GM19351 (cell line): ENCODE measurements around the gene DENND2A.
"Not testable (repeated sequence)": the region's sequence is repeated elsewhere in the genome, so short reads cannot be mapped to it uniquely, and the experiment has no call there.

Experiments
- ATAC-seq: cut with Tn5 transposase; IDR thresholded peaks from one replicate; pipeline ENCODE4 v1.9.1; 2021; ENCODE audit warnings: mild to moderate bottlenecking, moderate library complexity; ENCODE audit not compliant: unreplicated experiment

DENND2A gene

DNA sequence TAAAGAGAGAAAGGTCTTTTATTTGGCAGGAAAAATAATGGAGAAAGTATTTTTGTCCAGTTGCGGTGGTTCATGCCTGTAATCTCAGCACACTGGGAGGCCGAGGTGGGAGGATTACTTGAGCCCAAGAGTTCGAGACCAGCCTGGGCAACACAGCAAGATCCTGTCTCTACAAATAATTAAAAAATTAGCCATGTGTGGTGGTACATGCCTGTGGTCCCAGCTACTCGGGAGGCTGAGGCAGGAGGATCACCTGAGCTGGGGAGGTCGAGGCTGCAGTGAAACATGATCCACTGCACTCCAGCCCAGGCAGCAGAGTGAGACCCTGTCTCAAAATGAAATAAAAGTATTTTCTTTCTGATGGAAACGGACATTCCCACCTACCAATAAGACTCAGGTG, 83.5 kb downstream of the DENND2A start:
- no peak for ATAC-seq

DNA sequence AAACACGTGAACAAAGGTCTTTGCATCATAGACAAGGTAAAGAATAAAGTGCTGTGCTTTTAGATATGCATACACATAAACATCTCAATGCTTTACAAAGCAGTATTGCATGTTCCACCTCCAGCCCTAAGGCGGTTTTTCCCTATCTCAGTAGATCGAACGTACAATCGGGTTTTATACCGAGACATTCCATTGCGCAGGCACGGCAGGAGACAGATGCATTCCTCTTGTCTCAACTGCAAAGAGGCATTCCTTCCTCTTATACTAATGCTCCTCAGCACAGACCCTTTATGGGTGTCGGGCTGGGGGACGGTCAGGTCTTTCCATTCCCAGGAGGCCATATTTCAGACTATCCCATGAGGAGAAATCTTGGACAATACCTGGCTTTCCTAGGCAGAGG, 87.4 kb downstream of the DENND2A start:
- not testable (repeated sequence) for ATAC-seq

DNA sequence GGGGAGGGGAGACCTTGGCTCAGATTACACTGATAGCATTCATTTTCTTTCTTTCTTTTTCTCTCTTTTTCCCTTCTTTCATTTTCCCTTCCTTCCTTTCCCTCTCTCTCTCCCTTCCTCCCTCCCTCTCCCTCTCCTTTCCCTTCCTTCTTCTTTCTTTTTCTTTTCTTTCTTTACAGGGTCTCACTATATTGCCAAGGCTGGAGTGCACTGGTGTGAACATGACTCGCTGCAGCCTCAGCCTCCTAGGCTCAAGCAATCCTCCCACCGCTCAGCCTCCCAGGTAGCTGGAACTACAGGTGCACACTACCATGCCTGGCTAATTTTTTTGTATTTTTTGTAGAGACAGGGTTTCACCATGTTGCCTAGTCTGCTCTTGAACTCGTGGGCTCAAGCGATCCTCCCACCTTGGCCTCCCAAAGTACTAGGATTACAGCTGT, 88.4 kb downstream of the DENND2A start:
- ATAC-seq = no peak

DNA sequence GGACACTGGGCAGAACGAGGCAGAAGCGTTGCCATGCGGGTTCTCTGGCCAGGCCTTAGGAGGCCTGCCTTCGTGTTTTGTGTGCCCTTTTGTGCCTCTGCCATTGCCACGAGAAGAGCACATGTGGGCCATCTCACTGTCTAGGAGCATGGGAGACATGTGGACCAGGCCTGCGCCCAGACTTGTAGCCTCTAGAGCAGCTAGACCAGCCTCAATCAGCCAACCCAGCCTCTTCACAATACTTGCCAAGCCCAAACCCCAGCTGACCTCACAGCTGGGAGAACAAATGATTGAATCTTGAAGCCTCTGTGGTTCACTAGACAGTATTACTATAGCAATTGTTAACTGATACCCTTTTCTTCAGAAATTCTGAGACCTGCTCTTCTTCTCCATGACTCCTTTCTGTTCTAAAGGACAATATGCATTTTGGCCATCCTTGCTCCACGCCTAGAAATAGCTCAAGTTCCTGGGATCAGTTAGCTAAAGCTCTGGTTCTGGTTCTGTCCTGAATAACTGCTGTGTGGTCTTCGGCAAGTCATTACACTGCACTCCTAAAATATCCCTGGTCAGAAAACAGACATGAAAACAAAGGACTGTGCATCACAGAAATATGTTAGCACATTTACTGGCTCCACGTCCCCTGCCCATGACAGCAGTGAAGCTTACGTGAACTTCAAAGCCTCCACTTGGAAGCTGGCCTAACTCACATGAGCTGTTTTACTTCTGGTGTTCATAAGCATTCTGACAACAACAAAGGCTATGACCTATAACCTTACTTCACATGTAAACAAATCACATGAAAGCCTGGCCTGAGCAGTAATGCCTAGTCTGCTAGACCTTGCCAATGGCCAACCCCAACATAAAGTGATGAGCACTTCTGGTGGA, 89.0 kb downstream of the DENND2A start:
- ATAC-seq = no peak

DNA sequence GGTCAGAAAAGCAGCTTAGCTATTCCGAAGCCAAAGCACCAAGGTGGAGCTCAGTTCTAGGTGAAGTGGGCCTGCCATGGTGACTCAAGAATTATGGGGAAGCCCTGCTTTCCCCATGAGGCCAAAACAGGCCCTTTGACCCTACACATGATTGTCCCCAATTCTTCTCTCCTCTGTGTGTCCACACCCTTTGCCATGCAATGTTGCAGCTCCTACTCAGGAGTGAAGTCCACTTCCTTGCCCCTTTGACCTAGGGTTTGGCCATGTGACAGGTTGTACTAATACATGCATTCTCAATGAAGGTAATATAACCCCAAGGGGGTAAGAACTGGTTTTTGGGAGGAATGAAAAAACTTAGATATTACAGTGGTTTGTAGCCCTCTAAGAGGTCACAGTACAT, 93.7 kb downstream of the DENND2A start:
- ATAC-seq = no peak

DNA sequence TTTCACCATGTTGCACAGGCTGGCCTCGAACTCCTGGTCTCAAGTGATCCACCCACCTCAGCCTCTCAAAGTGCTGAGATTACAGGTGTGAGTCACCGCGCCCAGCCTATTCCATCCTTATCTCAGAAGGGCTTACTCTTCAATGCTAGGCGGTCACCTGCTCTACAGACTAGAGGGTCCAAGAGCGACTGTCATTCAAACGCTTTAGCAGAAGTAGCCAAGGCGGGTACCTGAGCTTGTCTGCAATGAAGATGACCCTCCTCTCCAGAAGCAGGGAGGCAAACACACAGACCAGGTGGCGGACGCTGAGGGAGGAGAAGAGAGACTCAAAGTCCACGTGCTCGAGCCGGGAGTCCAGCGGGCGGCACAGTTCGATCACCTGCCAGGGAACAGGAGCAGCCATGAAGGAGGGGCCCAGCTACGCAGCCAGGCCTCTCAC, 96.2 kb downstream of the DENND2A start:
- ATAC-seq = no peak

DNA sequence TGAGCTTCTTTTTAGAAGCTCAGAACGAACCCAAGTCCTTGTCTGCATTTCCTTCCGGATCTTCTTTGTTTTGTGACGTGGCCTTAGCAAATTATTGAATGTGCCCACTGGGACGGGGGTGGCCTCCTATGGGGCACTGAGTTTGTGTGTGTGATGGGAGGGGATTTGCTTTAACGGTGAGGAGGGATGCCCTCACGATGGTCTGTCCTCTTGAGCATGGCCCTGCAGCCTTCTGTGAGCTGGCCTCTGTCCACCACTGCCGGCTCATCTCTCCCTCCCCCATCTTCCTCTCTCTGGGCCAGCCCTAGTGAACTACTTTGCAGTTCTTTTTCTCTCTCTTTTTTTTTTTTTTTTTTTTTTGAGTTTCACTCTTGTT, 98.4 kb downstream of the DENND2A start:
- no peak for ATAC-seq

DNA sequence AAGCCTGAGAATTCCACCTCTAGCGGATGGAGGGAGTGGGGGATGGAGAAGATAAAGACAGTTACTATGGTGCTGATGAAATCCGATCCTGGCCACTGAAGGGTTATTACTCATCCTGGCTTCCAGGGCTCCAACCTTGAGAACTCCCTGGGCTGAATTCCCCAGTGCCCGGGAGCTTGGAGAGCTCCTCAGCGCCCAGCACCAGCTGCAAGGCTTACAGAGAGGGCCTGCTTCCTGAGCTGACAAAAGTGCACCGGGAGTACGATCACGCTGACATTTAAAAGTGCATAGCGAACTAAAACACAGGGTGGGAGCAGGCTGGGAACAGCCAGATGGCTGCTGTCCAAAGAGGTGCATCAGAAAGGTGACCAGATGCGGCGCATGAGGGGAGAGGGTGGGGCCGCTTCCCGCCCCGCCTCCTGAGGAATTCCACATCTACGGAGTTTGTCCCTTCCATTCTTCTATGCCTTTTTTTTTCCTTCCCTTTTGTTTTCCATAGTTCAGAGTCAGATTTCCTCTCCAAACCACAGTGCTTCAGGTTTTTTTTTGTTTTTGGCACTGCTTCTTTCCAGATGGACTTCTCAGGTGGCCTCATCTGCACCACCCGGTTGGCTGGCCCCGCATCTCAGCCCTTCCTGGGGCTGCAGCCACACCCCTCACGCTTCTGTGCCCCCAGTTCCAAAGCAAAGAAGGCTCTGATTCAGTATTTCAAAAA, 98.9 kb downstream of the DENND2A start:
- no peak for ATAC-seq

DNA sequence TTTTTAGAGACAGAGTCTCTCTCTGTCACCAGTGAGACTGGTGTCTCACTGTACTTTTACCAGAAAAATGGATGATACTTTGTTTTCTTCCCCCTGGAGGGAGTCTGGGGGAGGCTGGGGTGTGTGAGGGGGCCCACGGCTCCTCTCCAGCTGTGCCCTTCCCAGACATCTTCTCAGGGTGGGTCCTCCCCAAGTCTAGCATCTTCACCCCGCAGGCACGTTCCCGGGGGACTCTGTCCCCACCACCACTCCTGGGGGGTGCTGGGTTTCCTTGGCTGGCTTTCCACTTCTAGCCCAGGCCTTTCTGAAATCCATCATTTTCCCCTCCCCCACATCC, 99.5 kb downstream of the DENND2A start:
- no peak for ATAC-seq

DNA sequence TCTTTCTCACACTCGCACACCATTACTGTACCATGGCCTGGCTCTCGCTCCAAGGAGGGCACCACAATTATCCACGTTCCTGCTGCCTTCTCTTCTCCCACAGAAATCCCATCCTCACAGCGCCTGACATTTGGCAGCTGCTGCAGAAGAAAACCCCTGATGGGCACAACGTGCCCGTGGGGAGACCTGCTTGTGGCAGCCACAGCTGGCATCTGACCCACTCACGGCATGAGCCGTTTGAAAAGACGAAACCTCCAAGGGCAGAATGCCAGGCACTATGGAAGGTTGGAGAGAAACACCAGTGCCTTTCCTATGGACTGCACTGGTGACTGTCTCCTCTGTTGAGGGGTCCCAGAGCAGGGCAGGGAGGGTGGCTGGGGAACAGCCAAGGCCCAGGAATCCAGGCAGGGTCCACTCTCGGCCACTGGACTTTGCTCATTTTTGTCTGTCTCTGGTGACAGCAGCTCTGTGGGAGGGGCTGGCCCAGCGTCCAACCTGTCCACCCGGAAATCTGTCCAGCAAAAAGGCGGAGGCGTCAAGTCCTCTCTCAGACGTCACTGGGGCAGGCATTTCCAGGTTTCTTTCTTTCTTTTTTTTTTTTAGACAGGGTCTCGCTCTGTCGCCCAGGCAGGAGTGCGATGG, 100.4 kb downstream of the DENND2A start:
- no peak for ATAC-seq

DNA sequence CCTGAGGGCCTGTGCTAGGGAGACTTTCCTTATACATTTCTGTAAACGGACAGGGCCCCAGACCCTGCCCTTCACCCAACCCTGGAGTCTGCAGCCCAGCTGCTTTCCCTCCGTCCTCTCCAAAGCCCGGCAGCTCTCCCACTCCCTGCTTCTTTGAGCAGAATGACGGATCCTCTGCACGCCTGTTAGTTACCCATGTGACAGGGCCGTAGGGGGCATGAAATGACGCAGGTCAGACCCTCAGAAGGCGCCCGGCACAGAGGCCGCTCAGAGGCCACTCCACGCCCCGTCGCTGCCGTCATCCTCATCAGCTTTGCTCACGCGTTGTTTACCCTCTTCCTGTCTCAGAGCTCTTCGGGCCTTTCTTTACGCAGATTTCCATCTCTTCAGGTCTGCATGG, 101.2 kb downstream of the DENND2A start:
- no peak for ATAC-seq

DNA sequence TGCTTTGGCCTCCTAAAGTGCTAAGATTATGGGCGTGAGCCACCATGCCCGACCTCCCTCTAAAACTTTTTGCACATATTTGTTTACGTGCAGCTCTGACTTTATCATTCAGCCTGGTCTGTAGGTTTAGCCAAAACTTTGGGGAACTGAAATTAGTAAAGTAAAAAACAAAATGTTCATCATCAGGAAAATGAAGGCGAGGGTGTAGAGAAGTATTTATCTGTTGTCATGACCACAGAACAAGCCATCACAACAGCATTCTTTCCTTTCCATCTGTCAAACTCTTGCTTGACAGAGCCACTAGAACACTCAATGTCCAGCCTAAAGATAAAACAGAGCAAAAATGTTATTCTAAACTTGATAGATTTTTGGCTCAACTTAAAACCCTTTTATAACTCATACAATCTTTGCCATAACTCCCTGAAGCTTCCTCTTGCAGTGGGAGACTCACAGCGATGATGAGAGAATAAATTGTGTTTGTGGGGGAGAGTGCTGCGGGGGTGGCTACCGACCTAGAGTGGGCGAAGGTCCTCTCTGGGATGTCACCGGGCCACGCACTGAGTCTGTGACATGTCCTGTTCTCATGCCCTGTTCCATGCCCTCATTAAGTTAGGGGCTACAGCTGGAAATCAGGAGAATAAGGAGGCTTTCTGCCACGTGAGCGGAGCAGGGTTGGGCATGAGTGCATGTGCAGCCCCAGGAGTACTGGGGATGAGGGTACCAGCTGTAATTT, 102.7 kb downstream of the DENND2A start:
- peak; percentile 84 for ATAC-seq

DNA sequence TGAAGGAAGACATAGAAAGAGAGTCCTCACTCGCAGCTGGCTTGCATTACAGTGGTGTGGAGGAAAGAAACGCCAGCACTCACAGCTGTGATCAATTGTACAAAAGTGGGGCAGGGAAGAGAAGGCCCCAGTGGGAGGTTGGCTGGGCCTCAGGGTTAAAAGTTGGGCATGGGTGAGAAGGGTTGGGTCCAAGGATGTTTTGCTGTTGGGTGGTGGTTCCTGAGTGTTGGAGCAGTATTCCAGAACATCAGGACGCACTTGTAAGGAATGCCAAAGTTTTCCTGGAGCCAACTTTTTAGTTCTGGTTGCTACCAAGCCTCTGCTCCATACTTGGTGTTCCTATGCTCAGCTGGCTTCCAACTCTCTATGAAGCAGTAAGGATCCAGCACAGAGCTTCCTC, 105.9 kb downstream of the DENND2A start:
- ATAC-seq = no peak

DNA sequence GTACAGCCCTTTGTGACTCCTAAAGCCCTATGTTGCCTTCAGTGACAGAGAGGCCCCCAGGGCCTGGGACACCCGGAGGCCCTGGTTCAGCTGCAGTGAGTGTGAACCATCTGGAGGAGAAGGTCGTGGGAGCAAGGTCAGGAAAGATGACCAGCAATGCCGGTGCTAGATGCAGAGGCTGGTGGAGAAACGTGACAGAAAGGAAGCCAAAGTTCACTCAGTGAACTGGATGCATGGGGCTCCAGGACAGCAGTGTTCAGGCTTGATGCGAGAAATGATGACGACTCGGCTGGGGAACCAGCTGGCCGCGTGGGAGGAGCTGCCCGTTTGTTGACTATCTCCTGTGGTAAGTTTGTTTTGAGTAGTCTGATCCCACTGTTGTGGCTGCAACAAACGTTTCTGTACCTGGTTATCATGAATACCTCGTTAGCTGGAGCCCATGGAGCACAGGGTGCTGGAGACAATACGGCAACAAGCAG, 107.2 kb downstream of the DENND2A start:
- no peak for ATAC-seq

DNA sequence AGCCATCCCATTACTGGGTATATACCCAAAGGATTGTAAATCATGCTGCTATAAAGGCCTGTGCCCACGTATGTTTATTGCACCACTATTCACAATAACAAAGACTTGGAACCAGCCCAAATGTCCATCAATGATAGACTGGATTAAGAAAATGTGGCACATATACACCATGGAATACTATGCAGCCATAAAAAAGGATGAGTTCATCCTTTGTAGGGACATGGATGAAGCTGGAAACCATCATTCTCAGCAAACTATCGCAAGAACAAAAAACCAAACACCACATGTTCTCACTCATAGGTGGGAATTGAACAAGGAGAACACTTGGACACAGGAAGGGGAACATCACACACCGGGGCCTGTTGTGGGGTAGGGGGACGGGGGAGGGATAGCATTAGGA, 111.2 kb downstream of the DENND2A start:
- ATAC-seq = not testable (repeated sequence)

DNA sequence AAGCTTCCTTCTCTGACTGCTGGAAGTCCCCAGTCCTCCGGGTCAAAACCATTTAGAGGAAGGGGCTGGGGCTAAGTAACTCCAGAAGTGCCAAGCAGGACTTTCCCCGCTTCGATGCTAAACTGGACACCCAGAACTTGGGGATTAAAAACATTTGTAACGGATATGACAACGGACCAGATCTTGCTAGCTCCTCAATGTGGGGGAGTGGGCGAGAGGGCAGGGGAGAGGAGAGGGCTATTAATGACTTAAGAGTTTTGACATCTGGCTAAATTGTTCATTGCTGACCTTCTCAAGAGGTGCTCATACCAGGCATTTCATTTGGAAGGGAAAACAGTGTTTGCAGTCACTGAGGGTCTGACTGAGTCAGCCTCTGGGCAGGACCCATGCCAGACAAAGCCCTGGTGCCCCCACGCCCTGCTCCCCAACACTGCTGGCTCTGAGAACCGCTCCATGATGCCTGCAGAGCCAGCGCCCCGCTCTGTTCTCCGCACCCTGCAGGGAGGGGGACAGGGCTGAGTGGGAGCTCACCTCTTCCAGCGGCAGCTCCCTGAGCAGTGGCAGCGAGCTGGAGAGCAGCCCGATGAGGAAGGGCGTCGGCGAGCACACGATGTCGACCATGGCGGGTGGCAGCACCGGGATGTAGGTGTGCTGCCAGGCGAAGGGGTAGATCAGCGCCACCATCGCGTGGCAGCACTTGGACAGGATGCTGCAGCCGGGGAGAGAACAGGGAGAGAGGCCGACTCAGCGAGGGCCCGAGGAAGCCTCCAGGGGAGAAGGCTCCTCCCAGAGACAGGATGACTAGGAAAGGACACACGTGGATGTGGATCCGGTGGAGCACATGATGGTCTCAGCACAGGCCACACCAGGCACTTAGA, 113.6 kb downstream of the DENND2A start:
- no peak for ATAC-seq

DNA sequence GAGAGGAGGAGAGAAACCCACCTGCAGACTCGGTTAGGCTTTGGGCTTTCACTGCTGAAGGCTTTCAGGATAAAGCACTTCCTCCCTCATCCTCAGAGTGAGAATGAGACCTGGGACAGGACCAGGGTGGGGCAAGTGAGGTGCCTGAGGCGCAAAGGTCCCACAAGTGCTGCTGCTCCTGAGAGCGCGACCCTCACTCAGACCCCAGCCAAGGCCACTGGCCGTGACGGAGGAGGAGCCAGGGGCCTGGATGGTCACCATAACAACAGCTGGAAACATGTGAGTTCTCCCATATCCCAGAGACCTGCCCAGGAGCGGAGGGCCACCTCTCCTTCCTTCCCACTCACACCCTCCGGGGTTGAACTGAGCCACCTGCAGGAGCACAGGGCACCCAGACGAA, 114.4 kb downstream of the DENND2A start:
- no peak for ATAC-seq

DNA sequence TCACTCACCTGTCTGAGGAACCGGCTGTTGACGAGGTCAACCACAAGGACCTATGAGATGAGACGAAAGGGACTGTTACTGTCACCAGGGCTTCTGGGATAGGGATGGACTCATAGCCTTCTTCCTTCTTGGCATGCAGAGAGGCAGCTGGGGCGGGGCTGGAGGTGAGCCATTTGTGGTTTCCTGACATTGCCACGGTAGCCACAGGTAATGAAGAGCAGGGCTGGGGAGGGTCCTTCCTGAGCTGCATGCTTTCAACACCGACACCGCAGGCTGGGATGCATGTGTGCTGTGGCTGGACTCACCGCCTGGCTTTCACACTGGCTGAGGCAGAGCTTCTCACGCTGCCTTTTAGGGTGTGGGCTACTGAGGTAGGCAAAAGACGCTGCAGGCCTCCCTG, 114.9 kb downstream of the DENND2A start:
- no peak for ATAC-seq

DNA sequence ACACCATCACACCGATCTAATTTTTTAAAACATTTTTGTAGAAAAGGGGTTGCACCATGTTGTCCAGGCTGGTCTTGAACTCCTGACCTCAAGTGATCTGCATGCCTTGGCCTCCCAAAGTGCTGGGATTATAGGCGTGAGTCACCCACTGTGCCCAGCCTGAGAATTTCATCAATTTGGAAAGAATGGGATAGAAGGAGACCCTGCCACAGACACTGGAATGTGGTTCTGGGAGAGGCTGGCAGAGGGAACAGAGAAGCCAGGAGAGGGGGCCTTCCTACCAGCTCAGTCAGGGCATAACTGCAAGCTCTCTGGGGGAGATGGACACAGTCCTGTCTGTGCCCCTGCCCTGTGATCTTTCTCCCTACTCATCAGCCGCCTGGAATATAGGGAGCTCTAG, 119.2 kb downstream of the DENND2A start:
- ATAC-seq = no peak

DNA sequence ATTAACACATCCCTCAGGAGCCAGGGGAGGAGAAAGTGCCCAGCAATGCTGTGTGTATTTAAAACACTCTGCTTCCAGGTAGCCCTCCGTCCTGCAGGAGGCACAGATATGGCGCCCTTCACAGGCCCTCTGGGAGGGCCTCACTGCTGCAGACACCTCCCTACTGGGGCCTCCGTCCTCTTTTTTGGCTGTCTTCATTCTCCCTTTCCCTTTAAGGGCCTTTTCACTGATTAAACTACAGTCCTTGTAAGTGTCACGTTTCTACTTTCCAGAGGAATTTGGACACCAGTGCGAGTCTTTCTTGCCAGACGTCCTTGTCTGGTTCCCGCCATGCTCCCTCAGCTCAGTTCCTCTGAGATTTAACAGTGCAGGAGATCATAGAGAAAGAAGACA, 121.6 kb downstream of the DENND2A start:
- no peak for ATAC-seq
